ENCODE data around the gene SARS1. TPM values are rescaled to one million over a fixed set of nuclear protein-coding genes. Genes with fewer than 3 reads are reported as not detected.

SARS1 gene
- total RNA-seq, 1 donor from 2014 or later = 188 TPM

- POLR2A ChIA-PET = interaction anchor here (0.6 kb wide), 2 partner anchors 173 to 214 kb away, joined by 3 read pairs; partner anchors contain the start of gene TAF13
- ATAC-seq (ENCODE audit: low read depth) (peak; percentile 89), DNase-seq (peak; percentile 54)
- Mint-ChIP-seq H3K36me3 (ENCODE audit: low read depth) (no peaks in the 10 kb centered on the region), H3K27me3 (peaks cover 23% of the 10 kb centered on the region), H3K27ac (no peak within 1 kb of the TSS), H3K4me3 (peak within 1 kb of the TSS; percentile 71), H3K4me1 (peaks cover 12% of the 10 kb centered on the region), H3K9me3 (no peaks in the 10 kb centered on the region)
- TF ChIP-seq CTCF (IDR thresholded peaks at IDR 0.05) = no peak
- CTCF ChIA-PET = interaction anchor here (2.2 kb wide), 1 partner anchor 9 kb away, joined by 5 read pairs; no protein-coding TSS in a partner anchor
- intact Hi-C loops (cut with micrococcal nuclease) = loop anchor here (1.0 to 2.0 kb wide), 4 partner anchors 8 to 235 kb away; partner anchors contain the start of gene PSRC1
Measured at GRCh38 chr1:109248797-109249629, 35.3 kb downstream of the SARS1 start, which contains the start of gene CELSR2. TSS of gene CELSR2 (plus strand) at chr1:109249539. CDS start at chr1:109250080, 541 bp downstream.

- ChIA-PET POLR2A (interaction anchor here (0.6 kb wide), 3 partner anchors 174 to 234 kb away, joined by 3 to 5 read pairs (median 3); partner anchors contain the start of gene TAF13), CTCF (interaction anchor here (2.2 kb wide), 1 partner anchor 10 kb away, joined by 5 read pairs; no protein-coding TSS in a partner anchor)
- intact Hi-C loops (cut with micrococcal nuclease) = loop anchor here (1.0 to 2.0 kb wide), 4 partner anchors 9 to 234 kb away; partner anchors contain the start of gene PSRC1
- Mint-ChIP-seq H3K9me3 (no peaks in the 10 kb centered on the region), H3K27ac (no peak overlapping the region), H3K4me1 (peaks cover 12% of the 10 kb centered on the region), H3K4me3 (peak overlapping the region; percentile 71), H3K36me3 (ENCODE audit: low read depth) (no peaks in the 10 kb centered on the region), H3K27me3 (peaks cover 15% of the 10 kb centered on the region)
- no peak for TF ChIP-seq CTCF (IDR thresholded peaks at IDR 0.05)
- peak; percentile 14 for ATAC-seq (ENCODE audit: low read depth)
- peak; percentile 33 for DNase-seq
Measured at GRCh38 chr1:109249654-109250401, 36.1 kb downstream of the SARS1 start.

- peaks cover 14% of the 10 kb centered on the region for H3K27me3 Mint-ChIP-seq
Measured at GRCh38 chr1:109250454-109251276, 36.9 kb downstream of the SARS1 start.

More at GRCh38 chr1:109250454-109251276, 36.9 kb downstream of the SARS1 start:
- peaks cover 12% of the 10 kb centered on the region for H3K4me1 Mint-ChIP-seq
- DNase-seq (no peak), ATAC-seq (ENCODE audit: low read depth) (no peak)
- no peaks in the 10 kb centered on the region for H3K9me3 Mint-ChIP-seq
- ChIA-PET POLR2A (interaction anchor here (0.6 kb wide), 1 partner anchor 233 kb away, joined by 5 read pairs; no protein-coding TSS in a partner anchor), CTCF (interaction anchor here (2.2 kb wide), 1 partner anchor 11 kb away, joined by 5 read pairs; no protein-coding TSS in a partner anchor)
- no peak for TF ChIP-seq CTCF (IDR thresholded peaks at IDR 0.05)
- intact Hi-C loops (cut with micrococcal nuclease) = no loop called here
- no peak overlapping the region for H3K27ac Mint-ChIP-seq
- H3K4me3 Mint-ChIP-seq = peak overlapping the region; percentile 71
- no peaks in the 10 kb centered on the region for H3K36me3 Mint-ChIP-seq (ENCODE audit: low read depth)
